Transverse colon (tissue), 4 donors: ENCODE results near the gene ATG2A.

Experiments
- CTCF ChIP-seq, 5 experiments: fragments of 200-600 bp in 3 of 5; fragments of 450-650 bp in 2 of 5; sonication (generic) in 3 of 5; IDR thresholded peaks; 1 replicate in 2 of 5; 2 replicates in 3 of 5; pipeline ENCODE4 v1.5.1; 2016 to 2017; ENCODE audit warnings: antibody characterized with exemption in 5 of 5, inconsistent platforms in 3 of 5, mild to moderate bottlenecking in 2 of 5, moderate library complexity in 1 of 5
- EP300 ChIP-seq: sonication (generic); formaldehyde crosslinking; IDR thresholded peaks from one replicate; pipeline ENCODE4 v1.6.1; 2017; ENCODE audit warnings: antibody characterized with exemption, low read depth
- POLR2A ChIP-seq: fragments of 450-650 bp; IDR thresholded peaks from one replicate; pipeline ENCODE4 v1.6.1; 2016; ENCODE audit warnings: antibody characterized with exemption, mild to moderate bottlenecking, moderate library complexity
- POLR2AphosphoS5 ChIP-seq, 3 donors: sonication (generic); formaldehyde crosslinking; IDR thresholded peaks; one replicate each; pipeline ENCODE4 v1.6.1; 2016; ENCODE audit warnings: antibody characterized with exemption in 3 of 3

GRCh38 chr11:64936539-64936938 lies 19.5 kb upstream of the ATG2A start:
- TF ChIP-seq CTCF (IDR thresholded peaks at IDR 0.05) = no peak
- no peak for TF ChIP-seq EP300
- TF ChIP-seq POLR2AphosphoS5 (IDR thresholded peaks at IDR 0.05) = no peak
- no peak for TF ChIP-seq POLR2A
